Left kidney (tissue), 8 donors: Measurements from ENCODE around the gene NCBP3. TPM values are rescaled to one million over a fixed set of nuclear protein-coding genes. Genes with fewer than 3 reads are reported as not detected.

Experiments used
- DNase-seq: peaks from one replicate; pipeline ENCODE4 v3.0.0-alpha.2; 2013
- long read RNA-seq, 8 donors: transcript quantifications; one replicate each; lab custom pipeline, GENCODE V29; 2026
- polyA plus RNA-seq: library from polyadenylated mRNA; unstranded; fragments of 120-200 nt; gene quantifications from one replicate; pipeline ENCODE4 v1.2.1, GENCODE V29; 2013; ENCODE audit not compliant: insufficient read length

The NCBP3 gene, protein sequence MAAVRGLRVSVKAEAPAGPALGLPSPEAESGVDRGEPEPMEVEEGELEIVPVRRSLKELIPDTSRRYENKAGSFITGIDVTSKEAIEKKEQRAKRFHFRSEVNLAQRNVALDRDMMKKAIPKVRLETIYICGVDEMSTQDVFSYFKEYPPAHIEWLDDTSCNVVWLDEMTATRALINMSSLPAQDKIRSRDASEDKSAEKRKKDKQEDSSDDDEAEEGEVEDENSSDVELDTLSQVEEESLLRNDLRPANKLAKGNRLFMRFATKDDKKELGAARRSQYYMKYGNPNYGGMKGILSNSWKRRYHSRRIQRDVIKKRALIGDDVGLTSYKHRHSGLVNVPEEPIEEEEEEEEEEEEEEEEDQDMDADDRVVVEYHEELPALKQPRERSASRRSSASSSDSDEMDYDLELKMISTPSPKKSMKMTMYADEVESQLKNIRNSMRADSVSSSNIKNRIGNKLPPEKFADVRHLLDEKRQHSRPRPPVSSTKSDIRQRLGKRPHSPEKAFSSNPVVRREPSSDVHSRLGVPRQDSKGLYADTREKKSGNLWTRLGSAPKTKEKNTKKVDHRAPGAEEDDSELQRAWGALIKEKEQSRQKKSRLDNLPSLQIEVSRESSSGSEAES
- polyA plus RNA-seq = 116 TPM
- long read RNA-seq, donor 1, full-length matches to known transcripts = 2 of 32 reads
- long read RNA-seq, donor 1, partial matches to known transcripts = 30 of 32 reads
- long read RNA-seq, donor 1, other reads (novel, unspliced or antisense) = 0 of 32 reads
- long read RNA-seq, donor 2, full-length matches to known transcripts = 5 of 12 reads
- long read RNA-seq, donor 2, partial matches to known transcripts = 7 of 12 reads
- long read RNA-seq, donor 2, other reads (novel, unspliced or antisense) = 0 of 12 reads
- long read RNA-seq, donor 3, full-length matches to known transcripts = 2 of 2 reads
- long read RNA-seq, donor 3, partial matches to known transcripts = 0 of 2 reads
- long read RNA-seq, donor 3, other reads (novel, unspliced or antisense) = 0 of 2 reads
- long read RNA-seq, donor 4, partial matches to known transcripts = 0 of 1 reads
- long read RNA-seq, donor 4, other reads (novel, unspliced or antisense) = 0 of 1 reads
- long read RNA-seq, donor 5, full-length matches to known transcripts = 4 of 4 reads
- long read RNA-seq, donor 5, partial matches to known transcripts = 0 of 4 reads
- long read RNA-seq, donor 5, other reads (novel, unspliced or antisense) = 0 of 4 reads
- long read RNA-seq, donor 6 = 0 reads
- long read RNA-seq, donor 7, full-length matches to known transcripts = 7 of 7 reads
- long read RNA-seq, donor 7, partial matches to known transcripts = 0 of 7 reads
- long read RNA-seq, donor 7, other reads (novel, unspliced or antisense) = 0 of 7 reads
- long read RNA-seq, donor 8, full-length matches to known transcripts = 1 of 1 reads
- long read RNA-seq, donor 8, partial matches to known transcripts = 0 of 1 reads
- long read RNA-seq, donor 8, other reads (novel, unspliced or antisense) = 0 of 1 reads

DNA sequence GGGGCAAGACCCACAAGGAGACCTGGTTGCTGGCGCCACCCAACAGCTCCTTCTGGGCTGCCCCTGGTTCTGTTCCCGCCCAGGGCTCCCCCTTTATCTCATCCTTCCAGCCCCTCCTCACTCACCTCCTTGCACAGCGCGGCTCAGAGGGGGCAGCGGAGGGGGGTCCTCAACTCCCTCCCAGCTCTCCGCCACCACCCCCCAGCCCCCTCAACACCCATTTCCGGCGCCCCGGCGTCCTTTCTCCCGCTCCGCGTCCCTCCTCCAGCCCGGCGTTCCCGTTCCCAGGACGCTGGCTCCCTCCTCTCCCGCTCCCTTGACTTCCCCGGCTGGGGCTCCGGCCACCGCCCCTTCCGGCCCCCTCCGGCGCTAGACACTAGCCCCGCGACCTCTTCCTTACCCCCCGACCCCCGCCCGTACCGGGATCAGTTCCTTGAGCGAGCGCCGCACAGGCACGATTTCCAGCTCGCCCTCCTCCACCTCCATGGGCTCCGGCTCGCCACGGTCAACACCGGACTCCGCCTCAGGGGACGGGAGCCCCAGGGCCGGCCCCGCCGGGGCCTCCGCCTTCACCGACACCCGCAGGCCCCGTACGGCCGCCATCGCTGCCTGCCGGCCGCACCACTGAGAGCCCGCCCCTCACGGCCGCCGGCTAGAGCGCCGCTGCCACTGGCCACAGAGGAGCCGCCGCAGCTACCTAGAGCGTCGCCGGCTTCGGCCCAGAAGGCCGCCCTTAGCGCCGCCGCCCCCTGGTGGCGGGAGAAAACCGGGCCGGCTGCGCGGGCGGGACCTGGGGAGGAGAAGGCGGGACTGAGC is at the start of gene NCBP3:
NCBP3 (minus strand) TSS at position 626 of the 816 bp plus-strand sequence; CDS start at position 603, 23 bp downstream.
- peak; percentile 94 for DNase-seq

DNA sequence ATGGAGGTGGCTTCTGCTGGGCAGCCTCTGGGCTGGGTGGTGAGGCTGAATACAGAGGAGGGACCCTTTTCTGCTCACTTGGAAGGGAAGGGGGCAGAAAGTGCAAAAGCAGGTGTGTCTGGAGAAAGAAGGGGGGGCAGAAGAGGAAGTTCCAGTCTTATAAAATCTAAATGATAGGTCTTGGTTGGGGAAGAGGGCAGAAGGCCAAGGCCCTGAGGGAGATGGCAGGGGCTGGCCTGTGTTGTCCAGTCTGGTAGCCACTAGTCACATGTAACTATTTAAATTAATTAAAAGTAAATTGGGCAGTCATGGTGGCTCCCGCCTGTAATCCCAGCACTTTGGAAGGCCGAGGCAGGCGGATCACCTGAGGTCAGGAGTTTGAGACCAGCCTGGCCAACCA is 49.3 kb upstream of the NCBP3 start:
- DNase-seq = no peak

DNA sequence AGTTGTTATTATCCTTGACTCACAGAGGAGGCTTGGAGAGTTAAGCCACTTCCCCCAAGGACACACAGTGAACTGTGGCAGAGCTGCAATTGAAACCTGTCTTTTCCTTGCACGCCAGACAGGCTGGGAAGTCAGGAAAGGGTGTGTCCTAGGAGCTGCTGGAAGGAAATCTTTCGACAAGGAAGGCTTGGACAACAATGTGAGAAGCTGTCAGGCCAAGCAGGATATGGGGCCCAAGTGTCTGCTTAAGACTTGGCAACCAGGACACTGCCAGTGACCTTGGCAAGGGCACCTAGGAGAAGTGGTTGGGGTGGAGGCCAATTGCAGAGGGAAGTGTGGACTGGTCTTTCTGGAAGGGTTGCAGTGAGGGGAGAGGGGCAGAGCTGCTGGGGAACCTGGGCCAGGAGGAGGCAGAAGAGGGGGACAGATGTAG is 48.9 kb upstream of the NCBP3 start:
- no peak for DNase-seq

DNA sequence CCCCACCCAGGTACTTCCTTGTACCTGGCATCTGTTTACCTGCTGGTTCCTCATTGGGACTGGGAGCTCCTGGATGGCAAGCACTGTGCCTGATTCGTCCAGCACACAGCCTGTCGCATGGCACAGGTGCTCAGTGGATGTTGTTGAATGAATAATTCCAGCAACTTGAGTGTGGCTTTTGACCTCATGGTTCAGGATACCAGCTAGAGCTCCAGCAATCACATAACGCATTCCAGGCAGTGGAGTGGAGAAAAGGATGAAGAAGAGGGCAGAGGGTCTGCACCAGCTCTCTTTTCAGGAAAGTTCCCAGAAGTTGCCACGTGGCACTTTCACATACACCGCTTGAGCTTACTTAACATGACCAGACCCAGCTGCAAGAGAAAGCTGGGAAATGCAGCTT is 48.1 kb upstream of the NCBP3 start:
- no peak for DNase-seq

DNA sequence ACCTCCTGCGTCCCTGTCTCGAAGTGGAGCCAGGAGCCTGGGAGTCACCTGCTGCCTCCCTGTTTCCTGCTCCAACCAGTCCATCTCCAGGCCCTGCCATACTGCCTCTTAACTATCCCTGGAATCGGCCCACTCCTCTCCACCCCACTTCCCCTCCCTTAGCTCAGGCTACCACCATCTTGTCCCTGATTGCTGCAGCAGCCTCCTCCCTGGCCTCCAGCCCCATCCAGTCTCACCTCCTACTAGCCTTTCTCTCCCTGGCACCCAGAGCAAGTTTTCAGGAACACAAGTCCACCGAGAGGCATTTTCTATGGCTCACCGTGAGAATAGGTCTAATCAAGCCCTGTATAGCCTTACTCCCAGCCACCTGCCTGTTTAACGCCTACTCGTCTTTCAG is 47.7 kb upstream of the NCBP3 start:
- DNase-seq = no peak

DNA sequence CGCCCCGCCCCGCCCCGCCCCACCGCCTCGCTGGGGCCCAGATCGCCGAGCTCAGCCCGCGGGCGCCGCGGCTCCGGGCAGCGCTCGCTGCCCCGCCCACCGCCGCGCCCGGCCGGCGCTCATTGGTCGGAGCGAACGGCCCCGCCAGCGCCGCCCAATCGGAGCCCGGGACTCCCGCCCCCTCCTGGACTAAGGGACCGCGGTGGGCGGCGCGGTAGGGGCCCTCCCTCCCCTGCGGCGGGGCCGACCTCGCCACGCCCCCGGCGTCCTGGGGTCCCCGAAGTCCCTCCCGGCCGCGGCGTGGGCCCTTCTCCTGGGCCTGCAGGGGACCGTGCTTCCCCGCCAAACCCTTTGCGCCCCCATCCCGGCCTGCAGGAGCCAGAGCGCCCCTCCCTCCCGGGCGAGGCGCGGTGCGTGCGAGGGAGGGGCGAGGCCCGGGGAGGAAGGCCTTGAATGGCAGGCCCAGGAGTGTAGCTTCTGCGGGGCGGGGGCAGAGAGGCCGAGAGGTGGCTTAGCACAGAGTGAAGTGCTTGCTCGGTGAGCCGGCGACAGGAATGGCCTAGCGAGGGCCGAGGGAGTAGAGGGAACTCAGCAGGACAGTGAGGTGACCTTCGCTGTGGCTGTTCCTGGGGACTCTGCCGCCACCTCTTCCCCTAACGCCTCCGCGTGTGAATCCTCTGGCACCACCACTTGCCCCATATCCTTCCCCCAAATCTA is 47.1 kb upstream of the NCBP3 start, which contains the start of gene CAMKK1:
CAMKK1 (minus strand) TSS at position 51 of the 717 bp plus-strand sequence. CDS start 7,366 bp downstream, outside the sequence.
- DNase-seq = peak; percentile 80

DNA sequence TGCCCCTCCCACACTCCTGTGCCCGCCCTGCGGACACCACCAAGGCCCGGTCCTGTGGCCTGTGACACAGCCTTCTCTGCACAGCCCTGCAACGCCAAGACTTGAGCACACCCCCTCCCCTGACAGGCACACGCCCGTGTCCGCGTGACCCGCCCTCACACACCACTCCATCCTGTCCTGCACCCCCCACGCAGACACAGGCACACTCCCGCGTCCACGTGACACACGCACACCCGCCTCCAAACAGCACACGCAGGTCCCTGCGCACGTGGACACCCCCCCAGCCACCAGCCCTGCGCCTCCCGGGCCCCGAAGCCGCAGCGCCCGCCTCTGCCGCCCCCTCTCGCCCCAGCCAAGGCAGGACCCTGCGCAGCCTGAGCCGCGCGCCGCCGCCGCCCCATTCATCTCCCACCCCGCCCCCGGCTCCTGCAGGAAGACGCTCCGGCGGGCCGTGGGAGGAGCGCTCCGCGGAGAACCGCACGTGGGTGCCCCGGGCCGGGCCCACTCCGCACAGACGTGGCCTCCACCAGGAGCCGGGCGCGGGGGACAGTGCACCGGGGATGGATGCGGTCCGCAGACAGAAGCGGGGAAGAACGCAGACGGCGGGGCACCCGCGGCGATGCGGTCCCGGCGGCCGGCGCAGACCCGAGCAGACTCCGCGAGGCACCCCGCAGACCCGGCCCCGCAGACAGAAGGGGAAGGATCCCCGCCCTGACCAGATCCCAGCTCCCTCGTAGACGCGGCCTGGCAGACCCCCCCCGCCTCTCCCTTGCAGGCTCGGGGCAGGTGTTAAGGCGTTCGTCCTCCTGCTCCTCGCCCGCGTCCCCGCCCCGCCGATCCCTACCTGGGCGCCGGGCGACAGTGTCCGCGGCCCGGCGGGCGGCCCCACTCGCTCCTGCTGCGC is 46.3 kb upstream of the NCBP3 start:
- DNase-seq = no peak

DNA sequence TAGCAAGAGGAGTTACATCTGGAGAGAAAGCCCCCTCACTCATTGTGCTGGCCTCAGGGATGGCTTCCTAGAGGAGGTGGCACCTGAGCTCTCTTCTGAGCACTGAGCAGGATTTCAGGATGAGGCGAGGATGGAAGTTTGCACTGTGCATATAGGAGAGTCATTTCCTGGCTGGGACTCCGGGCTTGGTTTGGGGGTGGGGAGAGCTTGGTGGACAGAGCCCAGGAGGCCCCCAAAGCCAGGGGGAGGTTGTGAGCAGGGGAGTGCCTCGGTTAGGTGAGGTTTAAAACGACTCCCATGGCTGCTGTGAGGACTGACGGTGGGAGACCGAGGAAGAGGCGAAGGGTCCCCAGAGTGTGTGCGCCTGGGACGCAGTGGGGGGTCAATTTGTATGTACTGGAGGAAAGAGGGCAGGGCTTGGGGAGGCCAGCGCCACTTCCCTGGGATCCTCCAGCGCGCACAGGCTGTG is 45.6 kb upstream of the NCBP3 start:
- DNase-seq = no peak

DNA sequence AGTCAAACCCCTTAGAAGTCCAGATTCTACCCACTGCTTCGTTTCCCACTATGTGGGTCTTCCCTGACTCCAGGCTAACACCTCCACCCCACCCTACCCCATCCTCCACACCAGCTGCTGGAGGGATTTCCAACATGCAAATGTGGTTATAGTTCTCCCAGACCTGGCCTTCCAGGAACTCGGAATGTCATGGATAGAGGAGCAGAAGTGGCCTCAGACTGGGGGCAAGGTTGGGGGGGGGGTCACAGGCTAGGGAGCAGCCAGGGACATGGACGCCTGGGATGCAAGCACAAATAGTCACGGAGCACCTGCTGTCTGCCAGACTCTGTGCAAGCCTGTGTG is 44.8 kb upstream of the NCBP3 start:
- no peak for DNase-seq

DNA sequence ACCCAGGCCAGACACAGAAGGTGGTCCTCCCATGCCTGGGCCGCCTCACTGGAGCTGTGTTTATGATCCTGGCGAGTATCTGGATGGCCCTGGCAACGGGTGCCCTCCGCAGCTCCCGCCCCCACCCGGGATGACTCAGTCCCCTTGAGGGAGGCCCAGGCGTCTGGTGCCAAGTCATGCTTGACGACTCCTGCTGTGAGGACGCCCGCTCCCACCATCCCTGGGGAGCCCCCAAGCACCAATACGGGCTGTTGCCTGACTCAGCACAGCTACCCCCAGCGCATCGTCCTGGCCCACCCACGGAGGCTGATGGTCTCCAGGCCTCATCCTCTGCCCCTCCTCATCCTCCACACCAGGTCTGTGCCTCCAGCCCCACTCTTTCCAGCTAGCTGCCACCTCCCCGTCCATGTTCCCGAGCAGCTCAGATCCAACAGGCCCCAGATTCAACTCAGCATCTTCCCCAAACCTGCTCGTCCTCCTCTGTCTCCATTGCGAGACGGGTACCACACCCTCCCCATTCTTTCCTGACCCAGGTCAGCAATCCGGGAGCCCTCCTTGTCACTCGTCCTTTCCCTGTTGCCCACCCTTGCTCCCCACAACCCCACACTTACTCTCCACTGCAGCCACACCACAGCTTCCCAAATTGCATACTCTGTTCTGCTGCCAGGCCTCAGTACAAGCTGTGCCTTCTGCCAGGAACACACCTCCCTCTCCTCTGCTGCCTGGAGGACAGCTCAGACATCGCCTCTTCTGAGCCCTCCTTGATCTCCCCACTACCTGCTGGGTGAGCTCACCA is 44.2 kb upstream of the NCBP3 start:
- no peak for DNase-seq

DNA sequence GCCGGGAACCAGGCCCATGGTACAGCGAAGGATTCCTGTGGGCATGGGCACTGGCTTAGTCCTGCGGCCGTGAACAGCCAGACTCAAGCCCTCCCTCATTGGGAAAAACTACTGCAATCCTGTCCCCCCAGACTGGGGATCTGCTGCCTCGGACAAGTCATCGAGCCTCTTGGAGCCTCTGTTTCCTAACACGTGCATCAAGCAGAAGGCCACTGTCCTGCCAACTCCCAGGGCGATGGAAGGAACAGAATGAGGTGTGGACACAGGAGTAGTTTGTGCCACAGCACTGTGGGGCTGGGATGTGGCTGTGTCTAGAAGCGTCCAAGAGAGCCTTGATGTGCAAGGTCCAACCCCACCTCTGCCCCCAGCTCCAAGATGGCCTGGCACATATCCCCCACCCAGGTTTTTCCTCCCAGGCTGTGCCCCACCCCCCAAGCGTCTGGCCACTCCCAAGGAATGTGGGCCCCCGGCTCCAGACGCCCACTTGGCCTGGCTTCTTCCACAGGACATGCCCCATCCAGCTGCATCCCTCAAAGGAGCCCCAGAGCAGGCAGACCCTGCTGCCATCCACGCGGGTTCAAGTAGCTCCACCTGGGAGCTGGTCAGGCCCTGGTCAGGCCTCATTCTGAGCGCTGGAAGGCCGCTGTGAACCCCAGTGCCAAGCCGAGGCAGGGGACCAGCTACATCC is 43.4 kb upstream of the NCBP3 start:
- DNase-seq = no peak

DNA sequence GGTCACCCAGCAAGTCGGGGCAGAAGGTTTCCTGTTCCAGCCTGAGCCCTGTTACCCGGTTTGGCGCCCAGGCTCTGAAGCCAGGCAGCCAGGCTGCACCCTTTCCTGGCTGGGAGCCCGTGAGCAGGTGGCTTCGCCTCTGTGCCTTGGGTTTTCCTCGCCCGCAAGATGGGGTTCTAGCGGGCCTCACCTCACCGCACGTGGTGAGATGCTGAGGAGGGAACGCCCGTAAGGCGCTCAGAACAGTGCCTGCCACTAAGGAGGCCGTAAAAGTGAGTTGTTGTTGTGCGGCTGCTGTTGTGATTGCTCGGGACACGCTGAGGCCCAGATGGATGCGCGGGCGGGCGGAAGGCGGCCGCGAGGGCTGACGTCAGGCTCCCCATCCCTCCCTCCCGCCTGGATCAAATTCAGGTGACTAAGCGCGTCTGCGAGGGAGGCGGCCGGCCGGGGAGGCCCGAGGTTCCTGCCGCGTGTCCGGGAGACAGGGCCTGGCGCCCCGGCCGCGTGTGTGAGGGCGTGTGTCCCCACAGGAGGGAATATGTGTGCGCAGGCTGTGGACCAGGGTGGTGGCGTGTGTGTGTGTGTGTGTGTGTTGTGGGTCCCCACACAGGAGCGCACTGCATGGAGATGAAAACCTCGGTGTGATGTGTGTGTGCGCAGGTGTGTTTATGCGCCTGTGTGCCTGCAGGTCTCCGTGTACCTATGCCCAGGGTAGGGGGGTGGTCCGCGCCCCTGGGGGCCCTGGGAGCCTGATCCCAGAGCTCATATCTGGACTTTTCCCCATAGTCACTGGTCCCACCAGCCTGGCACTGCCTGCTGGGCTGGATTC is 42.5 kb upstream of the NCBP3 start:
- peak; percentile 88 for DNase-seq

DNA sequence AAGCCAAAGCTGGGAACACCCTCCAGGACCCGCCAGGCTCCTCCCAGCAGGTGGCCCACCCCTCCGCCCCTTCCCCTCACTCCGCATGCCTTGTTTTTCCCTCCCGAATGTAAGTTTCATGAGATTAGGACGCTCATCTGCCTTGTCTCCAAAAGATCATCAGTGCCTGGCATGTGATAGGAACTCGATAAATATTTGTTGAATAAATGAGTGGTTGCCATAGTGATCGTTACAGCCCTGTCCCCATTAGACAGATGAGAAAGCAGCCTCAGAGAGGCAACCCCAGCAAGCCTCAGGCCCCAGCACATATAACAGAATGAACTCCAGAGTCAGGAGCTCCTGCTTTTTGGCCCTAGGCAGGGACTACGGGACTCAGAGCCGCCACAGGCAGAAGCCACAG is 41.8 kb upstream of the NCBP3 start:
- no peak for DNase-seq

DNA sequence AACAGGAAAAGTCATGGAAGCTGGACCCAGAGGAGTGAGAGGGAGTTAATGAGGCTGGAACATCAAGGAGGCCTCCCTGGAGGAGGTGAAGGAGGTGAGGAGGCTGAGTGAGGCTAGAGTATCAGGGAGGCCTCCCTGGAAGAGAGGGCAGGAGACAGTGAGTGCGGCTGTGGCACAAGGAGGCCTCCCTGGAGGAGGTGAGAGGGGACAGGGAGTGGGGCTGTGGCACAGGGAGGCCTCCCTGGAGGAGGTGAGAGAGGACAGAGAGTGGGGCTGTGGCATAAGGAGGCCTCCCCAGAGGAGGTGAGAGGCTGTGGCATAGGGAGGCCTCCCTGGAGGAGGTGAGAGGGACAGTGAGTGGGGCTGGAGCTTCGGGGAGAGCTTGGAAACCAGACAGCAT is 41.3 kb upstream of the NCBP3 start:
- DNase-seq = no peak

DNA sequence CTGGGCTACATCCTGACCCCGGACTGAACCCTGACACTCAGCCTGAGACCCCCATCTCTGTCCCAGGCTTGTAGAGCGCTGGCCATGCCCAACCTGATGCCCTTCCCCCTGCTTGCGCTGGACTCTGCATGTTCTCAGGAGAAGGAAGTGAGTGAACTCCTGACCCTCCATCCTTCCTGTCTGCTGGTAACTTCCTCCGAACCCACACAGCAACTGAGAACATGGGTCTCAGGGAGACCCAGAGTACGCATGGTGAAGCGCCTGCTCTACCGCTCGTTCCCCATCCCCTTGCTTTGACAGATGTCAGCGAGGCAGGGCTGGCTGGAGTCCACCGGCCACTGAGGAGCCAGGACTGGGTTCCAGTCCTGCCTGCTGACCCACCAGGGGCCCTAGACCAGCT is 40.7 kb upstream of the NCBP3 start:
- no peak for DNase-seq

DNA sequence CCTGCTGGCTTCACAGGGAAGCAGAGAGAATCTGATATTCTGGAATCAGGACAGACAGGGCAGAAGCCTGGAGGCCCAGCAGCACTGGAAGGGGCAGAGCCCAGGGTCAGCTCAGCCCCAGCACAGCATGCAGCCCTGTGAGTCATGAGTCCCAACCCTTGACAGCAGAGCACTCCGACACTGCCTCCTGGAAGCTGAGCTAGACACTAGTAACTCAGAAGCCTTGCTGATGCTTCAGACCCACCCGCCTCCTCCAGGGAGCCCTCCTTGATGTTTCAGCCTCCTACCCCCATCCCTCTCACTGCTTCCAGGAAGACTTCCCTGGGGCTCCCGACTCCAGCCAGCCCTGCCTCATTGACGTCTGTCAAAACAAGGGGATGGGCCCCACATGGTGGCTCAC is 39.9 kb upstream of the NCBP3 start:
- DNase-seq = no peak
